Raji (cell line): ENCODE measurements around the gene CDC42SE1.

Source experiments
- POLR2A ChIP-seq: IDR thresholded peaks from 2 replicates; pipeline ENCODE4 v1.6.1; 2011; ENCODE audit warnings: low read depth, low read length, control low read depth; ENCODE audit not compliant: insufficient read depth

CDC42SE1 gene, protein sequence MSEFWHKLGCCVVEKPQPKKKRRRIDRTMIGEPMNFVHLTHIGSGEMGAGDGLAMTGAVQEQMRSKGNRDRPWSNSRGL

GRCh38 chr1:151059109-151060006 is at the start of gene CDC42SE1:
Gene CDC42SE1, minus strand, starts transcription at chr1:151059622. Its CDS starts 3,892 bp downstream, at chr1:151055730.
- TF ChIP-seq POLR2A = peak; percentile 91

DNA sequence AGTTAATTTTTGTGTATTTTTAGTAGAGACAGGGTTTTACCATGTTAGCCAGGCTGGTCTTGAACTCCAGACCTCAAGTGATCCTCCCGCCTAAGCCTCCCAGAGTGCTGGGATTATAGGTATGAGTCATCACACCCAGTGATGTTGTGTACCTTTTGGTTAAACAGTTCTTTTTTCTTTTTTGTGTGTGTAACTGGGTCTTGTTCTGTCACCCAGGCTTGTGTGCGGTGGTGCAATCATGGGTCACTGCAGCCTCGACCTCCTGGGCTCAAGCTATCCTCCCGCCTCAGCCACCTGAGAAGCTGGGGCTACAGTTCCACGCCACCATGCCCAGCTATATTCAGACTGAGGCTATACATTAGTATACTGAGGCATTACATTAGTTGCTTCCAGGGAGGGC is 48.9 kb upstream of the CDC42SE1 start:
- no peak for TF ChIP-seq POLR2A

- TF ChIP-seq POLR2A = no peak
Measured at GRCh38 chr1:151106894-151107293, 47.5 kb upstream of the CDC42SE1 start.

DNA sequence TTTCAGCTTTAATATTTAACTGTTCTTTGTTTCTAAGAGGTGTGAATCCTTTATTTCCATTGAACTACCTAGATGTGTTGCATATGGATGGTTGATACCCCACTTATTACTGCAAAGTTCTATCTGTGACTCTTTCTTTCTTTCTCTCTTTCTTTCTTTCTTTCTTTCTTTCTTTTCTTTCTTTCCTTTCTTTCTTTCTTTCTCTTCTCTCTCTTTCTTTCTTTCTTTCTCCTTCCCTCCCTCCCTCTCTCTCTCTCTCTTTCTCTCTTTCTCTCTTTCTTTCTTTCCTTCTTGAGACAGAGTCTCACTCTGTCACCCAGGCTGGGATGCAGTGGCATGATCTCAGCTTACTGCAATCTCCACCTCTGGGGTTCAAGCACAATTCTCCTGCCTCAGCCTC is 45.2 kb upstream of the CDC42SE1 start:
- no peak for TF ChIP-seq POLR2A

- TF ChIP-seq POLR2A = no peak
Measured at GRCh38 chr1:151098126-151098525, 38.7 kb upstream of the CDC42SE1 start.

DNA sequence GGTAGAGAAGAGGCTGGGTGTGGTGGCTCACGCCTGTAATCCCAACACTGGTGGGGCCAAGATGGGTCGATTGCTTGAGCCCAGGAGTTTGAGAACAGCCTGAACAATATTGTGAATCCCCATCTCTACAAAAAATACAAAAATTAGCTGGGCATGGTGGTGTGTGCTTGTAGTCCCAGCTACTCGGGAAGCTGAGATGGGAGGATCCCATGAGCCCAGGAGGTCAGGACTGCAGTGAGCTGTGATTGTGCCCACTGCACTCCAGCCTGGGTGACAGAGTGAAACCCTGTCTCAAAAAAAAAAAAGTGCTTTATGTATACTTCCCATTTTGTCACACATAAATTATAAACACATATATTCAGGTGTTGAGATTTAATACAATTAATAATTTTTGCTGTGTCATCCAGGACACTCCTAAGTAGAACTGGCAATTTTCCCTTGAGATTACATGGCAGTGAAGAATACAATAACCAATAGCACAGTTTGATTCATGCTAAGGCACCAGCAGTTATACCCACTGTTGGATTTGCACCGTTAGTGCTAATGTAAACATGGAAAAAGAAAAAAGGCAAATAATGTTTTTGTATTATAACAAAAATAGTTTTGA is 26.6 kb upstream of the CDC42SE1 start:
- TF ChIP-seq POLR2A = no peak

- TF ChIP-seq POLR2A = no peak
Measured at GRCh38 chr1:151072224-151072623, 12.8 kb upstream of the CDC42SE1 start.

DNA sequence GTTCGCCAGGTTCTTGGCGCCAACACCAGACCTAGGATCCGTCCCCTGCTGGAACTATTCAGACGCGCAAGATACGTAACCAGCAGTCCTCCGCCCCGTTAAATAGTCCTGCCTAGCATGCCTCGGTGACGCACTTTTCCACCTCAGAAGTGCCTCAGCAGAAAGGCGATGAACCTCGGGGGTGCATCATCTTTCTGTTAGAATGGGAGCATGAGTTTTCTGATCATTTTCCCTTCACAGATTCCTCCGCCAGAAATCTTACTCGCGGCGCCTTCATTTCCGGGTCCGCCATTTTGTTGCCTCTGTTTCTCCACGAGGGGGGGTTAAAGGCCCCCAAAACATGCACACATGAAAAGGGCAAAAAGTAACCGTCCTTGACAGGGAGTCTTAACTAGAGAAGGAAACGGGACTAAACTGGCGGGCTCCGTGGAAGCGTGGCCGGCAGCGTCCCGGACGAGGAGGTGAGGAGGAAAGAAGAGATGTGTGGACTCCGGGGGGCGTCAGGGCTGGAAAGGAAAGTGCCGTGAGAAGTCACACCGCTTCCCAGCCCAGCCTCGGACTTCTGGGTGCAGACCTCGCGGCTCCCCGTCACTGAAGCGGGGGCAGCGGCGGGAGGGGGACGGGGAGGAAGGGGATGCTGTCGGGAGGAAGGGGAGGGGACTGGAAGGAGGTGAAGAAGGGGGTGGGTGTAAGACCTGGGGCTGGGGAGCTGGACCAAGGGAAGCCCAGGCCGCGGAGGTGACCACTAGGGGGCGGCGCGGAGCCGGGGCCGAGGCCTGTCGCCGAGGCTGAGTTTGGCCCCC is 11.3 kb upstream of the CDC42SE1 start, which contains the start of gene GABPB2:
Gene GABPB2 (plus strand): TSS at position 288 of the 803 bp plus-strand sequence. CDS start 17,429 bp downstream, outside the sequence.
- TF ChIP-seq POLR2A = peak; percentile 55

DNA sequence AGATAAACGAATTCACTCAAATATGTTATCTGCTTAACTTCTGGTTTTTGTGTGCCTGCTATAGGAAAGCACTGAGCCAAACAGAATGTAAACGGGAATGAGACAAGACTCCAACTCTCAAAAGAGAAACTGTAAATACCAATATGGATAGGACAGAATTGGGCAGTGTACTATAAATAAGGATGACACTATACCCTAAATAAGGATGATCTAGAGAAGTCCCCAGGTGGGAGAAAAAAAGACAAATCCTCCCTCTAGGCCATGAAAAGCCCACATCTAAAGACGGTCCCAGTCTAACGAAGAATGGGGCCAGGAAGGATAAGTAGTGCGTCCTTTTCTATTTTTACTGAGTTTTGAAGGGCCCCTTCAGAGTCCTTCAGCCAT is 9.7 kb upstream of the CDC42SE1 start:
- TF ChIP-seq POLR2A = no peak

DNA sequence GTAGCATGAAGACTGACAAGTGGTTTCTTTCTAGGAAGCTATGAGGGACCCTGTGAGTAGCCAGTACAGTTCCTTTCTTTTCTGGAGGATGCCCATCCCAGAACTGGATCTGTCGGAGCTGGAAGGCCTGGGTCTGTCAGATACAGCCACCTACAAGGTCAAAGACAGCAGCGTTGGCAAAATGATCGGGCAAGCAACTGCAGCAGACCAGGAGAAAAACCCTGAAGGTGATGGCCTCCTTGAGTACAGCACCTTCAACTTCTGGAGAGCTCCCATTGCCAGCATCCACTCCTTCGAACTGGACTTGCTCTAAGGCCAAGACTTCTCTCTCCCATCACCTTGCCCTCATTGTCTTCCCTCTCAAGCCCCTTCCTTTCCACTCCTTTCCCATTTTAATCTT is 7.8 kb upstream of the CDC42SE1 start:
- TF ChIP-seq POLR2A = no peak

DNA sequence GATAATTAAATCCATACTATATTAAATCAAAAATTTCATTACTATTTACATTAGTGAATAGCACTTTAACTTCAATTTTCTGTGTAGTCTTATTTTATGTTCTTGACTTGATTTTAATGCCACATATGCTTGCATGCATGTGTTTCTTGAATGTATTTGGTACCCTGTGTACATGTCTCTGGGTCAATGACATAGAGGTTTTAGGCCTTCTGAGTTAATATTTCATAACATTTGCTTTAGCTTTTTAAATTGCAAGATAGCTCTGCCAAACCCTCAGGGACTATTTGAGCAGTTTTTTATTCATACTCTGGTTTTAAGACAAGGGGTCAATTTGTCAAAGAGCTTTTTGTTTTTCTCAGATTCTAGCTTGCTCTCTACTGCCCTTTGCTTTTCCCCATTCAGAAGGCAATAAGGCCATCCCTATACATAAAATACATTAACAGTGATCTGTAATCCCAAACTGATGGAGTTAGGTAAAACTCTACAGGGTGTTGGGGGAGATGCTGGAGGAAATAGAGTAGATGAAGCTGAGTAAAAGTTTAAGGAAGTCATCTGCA is 5.7 kb upstream of the CDC42SE1 start:
- TF ChIP-seq POLR2A = no peak

GRCh38 chr1:151062741-151063371 is 3.4 kb upstream of the CDC42SE1 start:
- no peak for TF ChIP-seq POLR2A

DNA sequence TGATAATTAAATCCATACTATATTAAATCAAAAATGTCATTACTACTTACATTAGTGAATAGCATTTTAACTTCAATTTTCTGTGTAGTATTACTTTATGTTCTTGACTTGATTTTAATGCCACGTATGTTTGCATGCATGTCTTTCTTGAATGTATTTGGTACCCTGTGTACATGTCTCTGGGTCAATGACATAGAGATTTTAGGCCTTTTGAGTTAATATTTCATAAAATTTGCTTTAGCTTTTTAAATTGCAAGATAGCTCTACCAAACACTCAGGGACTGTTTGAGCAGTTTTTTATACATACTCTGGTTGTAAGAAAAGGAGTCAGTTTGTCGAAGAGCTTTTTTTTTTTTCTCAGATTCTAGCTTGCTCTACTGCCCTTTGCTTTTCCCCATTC is 2.3 kb upstream of the CDC42SE1 start:
- no peak for TF ChIP-seq POLR2A

DNA sequence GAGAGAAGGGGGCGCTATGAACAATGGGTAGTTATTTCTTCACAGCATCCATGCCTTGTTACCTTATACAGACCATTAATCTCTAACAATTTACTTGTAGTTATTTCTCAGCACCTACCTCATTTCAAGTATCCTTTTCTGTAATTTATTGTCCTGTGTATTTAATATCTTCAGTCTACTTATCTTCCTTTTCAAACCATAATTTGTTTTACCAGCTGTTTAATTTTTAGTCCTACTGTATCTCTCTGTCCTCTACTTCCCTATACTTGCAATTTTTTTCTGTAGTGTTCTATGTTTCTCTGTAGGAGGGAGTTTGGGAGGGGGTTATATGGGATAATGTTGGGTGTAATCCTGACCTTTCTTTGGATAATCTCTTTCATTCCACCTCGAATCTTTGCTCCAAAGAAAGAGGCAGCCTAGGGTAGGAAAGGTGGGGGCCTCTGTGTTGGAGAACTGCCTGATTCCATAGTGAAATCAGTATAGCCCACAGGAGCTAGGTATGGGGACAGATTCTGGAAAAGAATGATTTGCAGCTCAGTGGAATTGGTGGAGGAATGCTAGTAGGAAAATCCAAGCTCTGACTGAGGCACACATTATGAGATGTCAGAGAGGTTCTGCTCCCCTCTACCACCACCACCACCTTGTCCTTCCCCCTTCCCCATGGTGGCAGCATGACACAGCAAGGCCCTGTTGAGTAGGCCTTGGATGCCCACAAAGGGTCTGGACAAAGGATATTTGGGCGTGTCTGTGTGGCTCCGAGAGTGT is 1.4 kb upstream of the CDC42SE1 start:
- no peak for TF ChIP-seq POLR2A
